ENCODE data around the gene NSD1.

DNA sequence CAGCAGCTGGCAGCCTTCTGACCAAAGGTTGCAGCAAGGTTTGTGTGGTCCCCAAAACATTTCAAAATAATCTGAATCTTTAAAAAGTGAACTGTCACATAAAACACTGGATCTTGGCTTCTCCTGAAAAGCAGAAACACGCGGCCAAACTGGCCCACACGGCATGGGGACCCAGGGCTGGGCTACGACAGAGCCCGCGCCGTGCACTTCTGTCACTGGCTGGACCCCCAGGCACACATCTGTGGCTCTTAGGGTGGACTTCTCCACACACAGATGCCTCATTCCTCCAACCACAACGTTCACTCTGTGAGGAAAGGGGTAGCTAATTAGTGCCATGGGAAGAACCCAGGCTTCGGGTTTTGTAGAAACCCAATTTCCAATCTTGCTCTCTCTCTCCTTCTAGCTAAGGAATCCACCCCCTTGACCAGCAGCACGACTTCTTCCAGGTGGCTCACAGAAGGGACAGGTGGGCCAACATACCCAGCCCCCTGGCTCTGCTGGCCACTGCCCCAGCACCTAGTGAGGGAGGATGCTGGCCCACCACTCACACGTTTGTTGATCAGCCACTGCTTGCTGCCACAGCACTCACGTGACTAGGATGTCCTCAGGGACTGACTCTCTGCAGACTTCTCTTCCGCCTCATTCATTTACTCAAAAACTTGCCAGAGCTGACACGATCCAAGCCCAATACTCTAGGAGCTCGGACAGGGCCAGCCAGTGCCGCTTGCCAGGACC is 200.0 kb downstream of the NSD1 start:
- TF ChIP-seq RAD21 (IDR thresholded peaks at IDR 0.05; ENCODE audit: low read depth) (no peak), EGR1 (IDR thresholded peaks at IDR 0.05) (no peak), NFIC (IDR thresholded peaks at IDR 0.05) (no peak), TAF1 (IDR thresholded peaks at IDR 0.05; ENCODE audit: low read depth) (no peak), FOXM1 (IDR thresholded peaks at IDR 0.05; ENCODE audit: borderline replicate concordance, low read depth) (no peak), EP300 (IDR thresholded peaks at IDR 0.05; ENCODE audit: borderline replicate concordance) (no peak), ZBTB7A (IDR thresholded peaks at IDR 0.05; ENCODE audit: low read depth) (no peak), TCF12 (IDR thresholded peaks at IDR 0.05; ENCODE audit: low read depth) (no peak), CEBPB (IDR thresholded peaks at IDR 0.05) (no peak), CREB1 (IDR thresholded peaks at IDR 0.05; ENCODE audit: low read depth) (no peak), MAX (IDR thresholded peaks at IDR 0.05) (no peak), YY1 (IDR thresholded peaks at IDR 0.05; ENCODE audit: low read depth) (no peak)
- TF ChIP-seq, protein P1, sequence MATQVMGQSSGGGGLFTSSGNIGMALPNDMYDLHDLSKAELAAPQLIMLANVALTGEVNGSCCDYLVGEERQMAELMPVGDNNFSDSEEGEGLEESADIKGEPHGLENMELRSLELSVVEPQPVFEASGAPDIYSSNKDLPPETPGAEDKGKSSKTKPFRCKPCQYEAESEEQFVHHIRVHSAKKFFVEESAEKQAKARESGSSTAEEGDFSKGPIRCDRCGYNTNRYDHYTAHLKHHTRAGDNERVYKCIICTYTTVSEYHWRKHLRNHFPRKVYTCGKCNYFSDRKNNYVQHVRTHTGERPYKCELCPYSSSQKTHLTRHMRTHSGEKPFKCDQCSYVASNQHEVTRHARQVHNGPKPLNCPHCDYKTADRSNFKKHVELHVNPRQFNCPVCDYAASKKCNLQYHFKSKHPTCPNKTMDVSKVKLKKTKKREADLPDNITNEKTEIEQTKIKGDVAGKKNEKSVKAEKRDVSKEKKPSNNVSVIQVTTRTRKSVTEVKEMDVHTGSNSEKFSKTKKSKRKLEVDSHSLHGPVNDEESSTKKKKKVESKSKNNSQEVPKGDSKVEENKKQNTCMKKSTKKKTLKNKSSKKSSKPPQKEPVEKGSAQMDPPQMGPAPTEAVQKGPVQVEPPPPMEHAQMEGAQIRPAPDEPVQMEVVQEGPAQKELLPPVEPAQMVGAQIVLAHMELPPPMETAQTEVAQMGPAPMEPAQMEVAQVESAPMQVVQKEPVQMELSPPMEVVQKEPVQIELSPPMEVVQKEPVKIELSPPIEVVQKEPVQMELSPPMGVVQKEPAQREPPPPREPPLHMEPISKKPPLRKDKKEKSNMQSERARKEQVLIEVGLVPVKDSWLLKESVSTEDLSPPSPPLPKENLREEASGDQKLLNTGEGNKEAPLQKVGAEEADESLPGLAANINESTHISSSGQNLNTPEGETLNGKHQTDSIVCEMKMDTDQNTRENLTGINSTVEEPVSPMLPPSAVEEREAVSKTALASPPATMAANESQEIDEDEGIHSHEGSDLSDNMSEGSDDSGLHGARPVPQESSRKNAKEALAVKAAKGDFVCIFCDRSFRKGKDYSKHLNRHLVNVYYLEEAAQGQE (IDR thresholded peaks at IDR 0.05; ENCODE audit: low read depth) = no peak
- TF ChIP-seq, protein P2, sequence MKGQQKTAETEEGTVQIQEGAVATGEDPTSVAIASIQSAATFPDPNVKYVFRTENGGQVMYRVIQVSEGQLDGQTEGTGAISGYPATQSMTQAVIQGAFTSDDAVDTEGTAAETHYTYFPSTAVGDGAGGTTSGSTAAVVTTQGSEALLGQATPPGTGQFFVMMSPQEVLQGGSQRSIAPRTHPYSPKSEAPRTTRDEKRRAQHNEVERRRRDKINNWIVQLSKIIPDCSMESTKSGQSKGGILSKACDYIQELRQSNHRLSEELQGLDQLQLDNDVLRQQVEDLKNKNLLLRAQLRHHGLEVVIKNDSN (IDR thresholded peaks at IDR 0.05) = no peak
